ENCODE measurements around the gene TRIM36.

The TRIM36 gene

DNA sequence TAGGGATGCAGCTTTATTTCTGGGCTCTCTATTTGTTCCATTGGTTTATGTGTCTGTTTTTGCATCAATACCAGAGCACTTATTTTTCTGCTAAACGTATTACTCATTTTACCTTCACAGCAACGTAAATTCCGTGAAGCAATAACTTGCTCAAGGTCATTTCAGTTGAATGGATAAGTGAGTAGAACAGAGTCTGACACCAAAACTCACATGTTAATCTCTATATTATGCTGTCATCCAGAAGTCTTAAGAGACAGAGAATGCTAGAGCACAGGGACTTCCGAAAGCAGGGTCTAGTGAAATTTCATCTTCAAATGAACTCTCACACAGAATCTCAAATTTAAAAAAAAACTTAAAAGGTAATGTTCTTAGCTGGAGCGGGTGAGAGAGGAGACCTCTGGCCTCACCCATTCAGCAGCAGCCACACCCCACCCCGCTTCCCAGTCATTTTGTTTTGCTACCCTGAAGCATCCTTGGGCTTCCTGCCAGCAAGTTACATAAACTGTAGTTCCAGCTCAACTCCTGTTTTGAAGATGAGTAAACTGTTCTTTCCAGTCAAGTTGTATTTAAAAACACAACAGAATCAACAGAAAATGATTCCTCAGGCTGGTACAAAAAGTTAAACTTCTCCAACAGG, 69.3 kb downstream of the TRIM36 start:
- ATAC-seq = no peak

DNA sequence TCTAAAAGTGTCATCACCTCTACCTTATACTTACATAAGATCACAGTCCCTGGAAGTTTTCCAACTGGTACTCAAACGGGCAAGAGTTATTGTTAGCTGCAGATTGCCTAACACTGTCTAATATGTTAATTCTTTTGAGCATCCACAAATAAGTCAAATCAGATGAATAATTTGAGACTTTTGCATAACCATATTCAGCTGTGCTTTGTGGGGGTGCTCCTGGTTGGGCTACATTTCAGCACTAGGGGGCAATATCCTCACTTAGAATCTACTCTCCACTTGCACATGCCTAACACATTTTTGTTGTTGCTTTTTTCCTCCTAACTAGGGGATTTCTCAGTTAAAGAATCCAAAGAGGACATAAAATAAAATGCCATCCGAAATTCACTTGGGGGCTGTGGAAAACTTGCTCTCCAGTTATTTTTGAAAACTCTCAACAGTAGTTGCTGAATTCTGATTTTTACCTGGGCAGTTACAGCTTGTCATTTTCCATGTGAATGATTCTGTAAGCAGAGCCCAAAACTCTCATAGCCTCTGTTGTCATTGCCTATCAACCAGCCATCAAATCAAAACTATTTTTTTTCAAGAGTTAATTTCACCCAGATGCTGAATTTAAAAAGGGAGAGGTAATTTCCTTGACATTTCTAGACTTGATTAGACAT, 71.5 kb downstream of the TRIM36 start:
- peak; percentile 98 for ATAC-seq
- no peak for TF ChIP-seq TOX (CRISPR knock-in tag; IDR thresholded peaks at IDR 0.05; ENCODE audit: borderline replicate concordance)
- TF ChIP-seq GLIS3 (CRISPR knock-in tag; IDR thresholded peaks at IDR 0.05) = no peak
- TF ChIP-seq ESRRG (CRISPR knock-in tag; IDR thresholded peaks at IDR 0.05) = no peak
- no peak for TF ChIP-seq SNAI2 (CRISPR knock-in tag; IDR thresholded peaks at IDR 0.05)
- no peak for TF ChIP-seq ZNF70 (CRISPR knock-in tag; IDR thresholded peaks at IDR 0.05)
- no peak for TF ChIP-seq ISL1 (CRISPR knock-in tag; IDR thresholded peaks at IDR 0.05)
- TF ChIP-seq PPARA (CRISPR knock-in tag; IDR thresholded peaks at IDR 0.05; ENCODE audit: borderline replicate concordance) = no peak
- no peak for TF ChIP-seq ZNF8 (CRISPR knock-in tag; IDR thresholded peaks at IDR 0.05)
- no peak for TF ChIP-seq ARNTL (CRISPR knock-in tag; IDR thresholded peaks at IDR 0.05; ENCODE audit: borderline replicate concordance, low read depth)
- TF ChIP-seq, protein P1, sequence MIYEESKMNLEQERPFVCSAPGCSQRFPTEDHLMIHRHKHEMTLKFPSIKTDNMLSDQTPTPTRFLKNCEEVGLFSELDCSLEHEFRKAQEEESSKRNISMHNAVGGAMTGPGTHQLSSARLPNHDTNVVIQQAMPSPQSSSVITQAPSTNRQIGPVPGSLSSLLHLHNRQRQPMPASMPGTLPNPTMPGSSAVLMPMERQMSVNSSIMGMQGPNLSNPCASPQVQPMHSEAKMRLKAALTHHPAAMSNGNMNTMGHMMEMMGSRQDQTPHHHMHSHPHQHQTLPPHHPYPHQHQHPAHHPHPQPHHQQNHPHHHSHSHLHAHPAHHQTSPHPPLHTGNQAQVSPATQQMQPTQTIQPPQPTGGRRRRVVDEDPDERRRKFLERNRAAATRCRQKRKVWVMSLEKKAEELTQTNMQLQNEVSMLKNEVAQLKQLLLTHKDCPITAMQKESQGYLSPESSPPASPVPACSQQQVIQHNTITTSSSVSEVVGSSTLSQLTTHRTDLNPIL (CRISPR knock-in tag; IDR thresholded peaks at IDR 0.05; ENCODE audit: low read depth) = no peak
- TF ChIP-seq RARB (CRISPR knock-in tag; IDR thresholded peaks at IDR 0.05) = no peak
- TF ChIP-seq ZFP30 (CRISPR knock-in tag; IDR thresholded peaks at IDR 0.05) = no peak
- TF ChIP-seq OSR1 (CRISPR knock-in tag; IDR thresholded peaks at IDR 0.05) = no peak
- TF ChIP-seq BACH2 (CRISPR knock-in tag; IDR thresholded peaks at IDR 0.05; ENCODE audit: borderline replicate concordance) = no peak
- TF ChIP-seq ZC3H10 (CRISPR knock-in tag; IDR thresholded peaks at IDR 0.05) = no peak
- TF ChIP-seq, protein P2, sequence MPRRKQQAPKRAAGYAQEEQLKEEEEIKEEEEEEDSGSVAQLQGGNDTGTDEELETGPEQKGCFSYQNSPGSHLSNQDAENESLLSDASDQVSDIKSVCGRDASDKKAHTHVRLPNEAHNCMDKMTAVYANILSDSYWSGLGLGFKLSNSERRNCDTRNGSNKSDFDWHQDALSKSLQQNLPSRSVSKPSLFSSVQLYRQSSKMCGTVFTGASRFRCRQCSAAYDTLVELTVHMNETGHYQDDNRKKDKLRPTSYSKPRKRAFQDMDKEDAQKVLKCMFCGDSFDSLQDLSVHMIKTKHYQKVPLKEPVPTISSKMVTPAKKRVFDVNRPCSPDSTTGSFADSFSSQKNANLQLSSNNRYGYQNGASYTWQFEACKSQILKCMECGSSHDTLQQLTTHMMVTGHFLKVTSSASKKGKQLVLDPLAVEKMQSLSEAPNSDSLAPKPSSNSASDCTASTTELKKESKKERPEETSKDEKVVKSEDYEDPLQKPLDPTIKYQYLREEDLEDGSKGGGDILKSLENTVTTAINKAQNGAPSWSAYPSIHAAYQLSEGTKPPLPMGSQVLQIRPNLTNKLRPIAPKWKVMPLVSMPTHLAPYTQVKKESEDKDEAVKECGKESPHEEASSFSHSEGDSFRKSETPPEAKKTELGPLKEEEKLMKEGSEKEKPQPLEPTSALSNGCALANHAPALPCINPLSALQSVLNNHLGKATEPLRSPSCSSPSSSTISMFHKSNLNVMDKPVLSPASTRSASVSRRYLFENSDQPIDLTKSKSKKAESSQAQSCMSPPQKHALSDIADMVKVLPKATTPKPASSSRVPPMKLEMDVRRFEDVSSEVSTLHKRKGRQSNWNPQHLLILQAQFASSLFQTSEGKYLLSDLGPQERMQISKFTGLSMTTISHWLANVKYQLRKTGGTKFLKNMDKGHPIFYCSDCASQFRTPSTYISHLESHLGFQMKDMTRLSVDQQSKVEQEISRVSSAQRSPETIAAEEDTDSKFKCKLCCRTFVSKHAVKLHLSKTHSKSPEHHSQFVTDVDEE (CRISPR knock-in tag; IDR thresholded peaks at IDR 0.05) = no peak

More for the DNA sequence above, 69.3 kb downstream of the TRIM36 start:
- TF ChIP-seq, protein P2 (CRISPR knock-in tag; IDR thresholded peaks at IDR 0.05) = no peak
- TF ChIP-seq ESRRG (CRISPR knock-in tag; IDR thresholded peaks at IDR 0.05) (no peak), ZNF70 (CRISPR knock-in tag; IDR thresholded peaks at IDR 0.05) (no peak), TOX (CRISPR knock-in tag; IDR thresholded peaks at IDR 0.05; ENCODE audit: borderline replicate concordance) (no peak), RARB (CRISPR knock-in tag; IDR thresholded peaks at IDR 0.05) (no peak), TCF4 (CRISPR knock-in tag; IDR thresholded peaks at IDR 0.05; ENCODE audit: borderline replicate concordance) (no peak), ISL1 (CRISPR knock-in tag; IDR thresholded peaks at IDR 0.05) (no peak), ZC3H10 (CRISPR knock-in tag; IDR thresholded peaks at IDR 0.05) (no peak), OSR1 (CRISPR knock-in tag; IDR thresholded peaks at IDR 0.05) (no peak), ZFP30 (CRISPR knock-in tag; IDR thresholded peaks at IDR 0.05) (no peak), GLIS3 (CRISPR knock-in tag; IDR thresholded peaks at IDR 0.05) (no peak), PPARA (CRISPR knock-in tag; IDR thresholded peaks at IDR 0.05; ENCODE audit: borderline replicate concordance) (no peak), SNAI2 (CRISPR knock-in tag; IDR thresholded peaks at IDR 0.05) (no peak), ZFP3 (CRISPR knock-in tag; IDR thresholded peaks at IDR 0.05) (no peak)
- TF ChIP-seq, protein P3, sequence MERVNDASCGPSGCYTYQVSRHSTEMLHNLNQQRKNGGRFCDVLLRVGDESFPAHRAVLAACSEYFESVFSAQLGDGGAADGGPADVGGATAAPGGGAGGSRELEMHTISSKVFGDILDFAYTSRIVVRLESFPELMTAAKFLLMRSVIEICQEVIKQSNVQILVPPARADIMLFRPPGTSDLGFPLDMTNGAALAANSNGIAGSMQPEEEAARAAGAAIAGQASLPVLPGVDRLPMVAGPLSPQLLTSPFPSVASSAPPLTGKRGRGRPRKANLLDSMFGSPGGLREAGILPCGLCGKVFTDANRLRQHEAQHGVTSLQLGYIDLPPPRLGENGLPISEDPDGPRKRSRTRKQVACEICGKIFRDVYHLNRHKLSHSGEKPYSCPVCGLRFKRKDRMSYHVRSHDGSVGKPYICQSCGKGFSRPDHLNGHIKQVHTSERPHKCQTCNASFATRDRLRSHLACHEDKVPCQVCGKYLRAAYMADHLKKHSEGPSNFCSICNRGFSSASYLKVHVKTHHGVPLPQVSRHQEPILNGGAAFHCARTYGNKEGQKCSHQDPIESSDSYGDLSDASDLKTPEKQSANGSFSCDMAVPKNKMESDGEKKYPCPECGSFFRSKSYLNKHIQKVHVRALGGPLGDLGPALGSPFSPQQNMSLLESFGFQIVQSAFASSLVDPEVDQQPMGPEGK (CRISPR knock-in tag; IDR thresholded peaks at IDR 0.05; ENCODE audit: borderline replicate concordance) = no peak
- TF ChIP-seq, protein P4, sequence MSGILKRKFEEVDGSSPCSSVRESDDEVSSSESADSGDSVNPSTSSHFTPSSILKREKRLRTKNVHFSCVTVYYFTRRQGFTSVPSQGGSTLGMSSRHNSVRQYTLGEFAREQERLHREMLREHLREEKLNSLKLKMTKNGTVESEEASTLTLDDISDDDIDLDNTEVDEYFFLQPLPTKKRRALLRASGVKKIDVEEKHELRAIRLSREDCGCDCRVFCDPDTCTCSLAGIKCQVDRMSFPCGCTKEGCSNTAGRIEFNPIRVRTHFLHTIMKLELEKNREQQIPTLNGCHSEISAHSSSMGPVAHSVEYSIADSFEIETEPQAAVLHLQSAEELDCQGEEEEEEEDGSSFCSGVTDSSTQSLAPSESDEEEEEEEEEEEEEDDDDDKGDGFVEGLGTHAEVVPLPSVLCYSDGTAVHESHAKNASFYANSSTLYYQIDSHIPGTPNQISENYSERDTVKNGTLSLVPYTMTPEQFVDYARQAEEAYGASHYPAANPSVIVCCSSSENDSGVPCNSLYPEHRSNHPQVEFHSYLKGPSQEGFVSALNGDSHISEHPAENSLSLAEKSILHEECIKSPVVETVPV (CRISPR knock-in tag; IDR thresholded peaks at IDR 0.05) = no peak

Data from SK-N-SH treated with all-trans-retinoic acid at 6 μM for 48 hours (cell line).